Right atrium auricular region (tissue), 2 donors: ENCODE data around the gene HMGCR. TPM values are rescaled to one million over a fixed set of nuclear protein-coding genes. Genes with fewer than 3 reads are reported as not detected.

Experiments used
- DNase-seq: peaks from one replicate; pipeline ENCODE4 v3.0.0-alpha.2; 2019; ENCODE audit warnings: low spot score
- H3K27ac ChIP-seq, 2 donors: fragments of 200-600 bp; sonication (generic); 1 replicate in 1 of 2; 2 replicates in 1 of 2; pipeline ENCODE4 v1.5.1; 2016 to 2019
- H3K27me3 ChIP-seq, 2 donors: fragments of 200-600 bp; sonication (generic); one replicate each; pipeline versions ENCODE4 v1.5.1 to v1.6.0; 2017 to 2019
- H3K36me3 ChIP-seq: fragments of 200-600 bp; sonication (generic); one replicate; pipeline ENCODE4 v1.5.1; 2016
- H3K4me1 ChIP-seq, 2 donors: fragments of 200-600 bp; sonication (generic); one replicate each; pipeline versions ENCODE4 v1.5.1 to v1.6.0; 2017 to 2019
- H3K4me3 ChIP-seq, 2 donors: fragments of 200-600 bp; sonication (generic); 1 replicate in 1 of 2; 2 replicates in 1 of 2; pipeline ENCODE4 v1.5.1; 2017 to 2019; ENCODE audit warnings: mild to moderate bottlenecking in 1 of 2, moderate library complexity in 1 of 2
- H3K9me3 ChIP-seq, 2 donors: fragments of 200-600 bp; sonication (generic); one replicate each; pipeline ENCODE4 v1.5.1; 2019
- CTCF ChIP-seq, 2 donors: fragments of 200-600 bp; sonication (generic); IDR thresholded peaks; one replicate each; pipeline ENCODE4 v1.5.1; 2019; ENCODE audit warnings: antibody characterized with exemption in 2 of 2
- total RNA-seq, 2 donors: library from RNA; depleted of rRNA; stranded (reverse); fragments of >200 nt; gene quantifications; one replicate each; pipeline ENCODE4 v1.1.0, GENCODE V29; 2016

HMGCR gene
- total RNA-seq, 2 donors from 2014 or later, result 5.9 to 7.4 TPM

- H3K9me3 ChIP-seq, result no peaks in the 10 kb centered on the region
- H3K4me3 ChIP-seq, result no peak overlapping the region
- no peak for DNase-seq
- no peak overlapping the region for H3K27ac ChIP-seq
- no peak for TF ChIP-seq CTCF (IDR thresholded peaks at IDR 0.05)
- H3K27me3 ChIP-seq, result no peaks in the 10 kb centered on the region
- no peaks in the 10 kb centered on the region for H3K36me3 ChIP-seq
- H3K4me1 ChIP-seq, result no peaks in the 10 kb centered on the region
These were observed 17.4 kb upstream of the HMGCR start for GRCh38 chr5:75319638-75320037.

- Histone ChIP-seq H3K36me3 (no peaks in the 10 kb centered on the region), H3K27me3 (no peaks in the 10 kb centered on the region), H3K27ac (no peak overlapping the region), H3K9me3 (no peaks in the 10 kb centered on the region), H3K4me3 (no peak overlapping the region), H3K4me1 (no peaks in the 10 kb centered on the region)
- DNase-seq, result no peak
- TF ChIP-seq CTCF (IDR thresholded peaks at IDR 0.05), result no peak
These were observed 16.6 kb upstream of the HMGCR start for GRCh38 chr5:75320371-75320770.

- Histone ChIP-seq H3K9me3 (no peaks in the 10 kb centered on the region), H3K36me3 (no peaks in the 10 kb centered on the region), H3K27me3 (no peaks in the 10 kb centered on the region), H3K27ac (no peak overlapping the region), H3K4me3 (no peak overlapping the region), H3K4me1 (no peaks in the 10 kb centered on the region)
- TF ChIP-seq CTCF (IDR thresholded peaks at IDR 0.05), result no peak
- no peak for DNase-seq
These were observed 15.0 kb upstream of the HMGCR start for GRCh38 chr5:75322066-75322465.

GRCh38 chr5:75324791-75325190 is 12.2 kb upstream of the HMGCR start:
- Histone ChIP-seq H3K4me3 (no peak overlapping the region), H3K27ac (no peak overlapping the region), H3K9me3 (no peaks in the 10 kb centered on the region), H3K36me3 (no peaks in the 10 kb centered on the region), H3K27me3 (no peaks in the 10 kb centered on the region), H3K4me1 (no peaks in the 10 kb centered on the region)
- DNase-seq, result no peak
- TF ChIP-seq CTCF (IDR thresholded peaks at IDR 0.05), result no peak

DNA sequence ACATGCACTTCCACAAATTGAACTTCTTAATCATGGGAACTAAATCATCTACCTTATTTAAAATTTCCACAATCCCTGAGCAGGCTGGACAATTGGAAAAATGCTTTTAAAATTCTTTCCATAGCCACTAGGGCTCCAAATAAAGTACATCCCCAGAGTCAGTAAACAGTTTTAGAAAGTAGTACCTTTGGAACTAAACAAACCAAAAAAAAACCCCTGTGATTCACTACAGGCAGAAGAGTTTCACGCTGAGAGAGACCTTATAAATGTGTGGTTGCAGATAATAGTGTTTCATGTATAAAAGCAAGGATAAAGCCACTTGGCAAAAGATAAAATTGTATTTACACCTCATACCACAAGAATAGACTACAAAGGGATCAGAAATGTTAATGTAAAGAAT is 11.8 kb upstream of the HMGCR start:
- H3K4me1 ChIP-seq, result no peaks in the 10 kb centered on the region
- no peak overlapping the region for H3K4me3 ChIP-seq
- no peak for DNase-seq
- H3K36me3 ChIP-seq, result no peaks in the 10 kb centered on the region
- H3K27me3 ChIP-seq, result no peaks in the 10 kb centered on the region
- no peaks in the 10 kb centered on the region for H3K9me3 ChIP-seq
- no peak for TF ChIP-seq CTCF (IDR thresholded peaks at IDR 0.05)
- no peak overlapping the region for H3K27ac ChIP-seq

DNA sequence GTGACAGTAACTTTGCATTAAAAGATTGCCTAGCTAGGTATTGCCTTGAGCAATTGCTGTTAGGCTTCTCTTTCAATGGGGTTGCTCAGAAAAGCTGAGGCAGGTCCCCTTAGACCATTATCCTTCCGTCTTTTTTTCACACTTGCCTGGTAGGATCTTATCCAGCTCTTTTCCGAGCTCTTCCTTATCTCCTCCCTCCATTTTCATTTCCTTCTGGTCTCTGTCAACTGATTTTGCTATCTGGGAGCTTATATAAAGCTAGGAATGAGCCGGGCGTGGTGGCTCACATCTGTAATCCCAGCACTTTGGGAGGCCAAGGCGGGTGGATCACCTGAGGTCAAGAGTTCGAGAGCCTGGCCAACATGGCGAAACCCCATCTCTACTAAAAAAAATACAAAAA is 6.6 kb upstream of the HMGCR start:
- Histone ChIP-seq H3K27me3 (no peaks in the 10 kb centered on the region), H3K4me1 (no peaks in the 10 kb centered on the region), H3K4me3 (no peak overlapping the region), H3K36me3 (no peaks in the 10 kb centered on the region), H3K27ac (no peak overlapping the region), H3K9me3 (no peaks in the 10 kb centered on the region)
- no peak for TF ChIP-seq CTCF (IDR thresholded peaks at IDR 0.05)
- no peak for DNase-seq
